ENCODE measurements around the gene MSRB1.

The MSRB1 gene

DNA sequence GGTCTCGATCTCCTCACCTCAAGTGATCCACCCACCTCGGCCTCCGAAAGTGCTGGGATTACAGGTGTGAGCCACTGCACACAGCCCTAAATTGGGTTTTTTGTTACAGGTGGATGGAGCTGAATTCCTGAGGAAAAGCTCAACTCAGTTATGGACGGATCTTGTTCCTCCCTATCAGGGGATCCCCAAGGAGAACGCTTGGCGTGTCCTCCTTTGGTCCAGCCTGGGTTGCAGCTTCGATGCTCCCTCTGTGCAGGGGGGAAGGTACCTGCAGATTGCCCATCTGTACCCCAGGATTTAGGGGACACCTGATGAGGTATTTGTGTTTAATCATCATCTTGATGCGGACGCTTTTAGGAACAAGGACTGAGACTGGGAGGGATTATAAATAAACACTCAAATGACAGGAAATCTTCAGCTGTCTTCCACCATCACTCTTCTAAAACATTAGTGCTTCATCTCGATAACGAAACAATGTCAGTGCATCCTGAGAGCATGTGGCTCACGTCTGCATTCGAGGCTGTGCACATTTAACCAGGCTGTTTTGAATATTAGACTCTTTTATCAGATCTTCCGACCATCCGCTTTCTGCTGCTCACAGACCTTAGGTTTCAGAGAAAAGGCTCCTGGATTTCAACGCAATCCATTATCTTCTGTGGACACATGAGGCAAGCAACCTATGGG lies 52.8 kb downstream of the MSRB1 start:
- DNase-seq = no peak

Measured in CD4-positive, alpha-beta T cell treated with Interleukin-4 for 4 hours (primary cell).